Activated CD4-positive, alpha-beta T cell treated with anti-CD3 and anti-CD28 coated beads for 36 hours (primary cell): ENCODE data around the gene GPR153. TPM values are rescaled to one million over a fixed set of nuclear protein-coding genes. Genes with fewer than 3 reads are reported as not detected.

Experiments
- ATAC-seq: fragments of 200-7000 bp; cut with Tn5 transposase; one replicate; pipeline ENCODE4 v1.10.0; 2021; ENCODE audit warnings: mild to moderate bottlenecking, moderate library complexity
- CTCF ChIA-PET: fragments of 350-600 bp; sonication (Branson Sonifier 250); formaldehyde crosslinking; loops from one replicate; lab custom pipeline; 2021; ENCODE audit warnings: antibody characterized with exemption; lab: Charles Lee
- POLR2A ChIA-PET: fragments of 350-600 bp; sonication (Branson Sonifier 250); formaldehyde crosslinking; loops from one replicate; lab custom pipeline; 2021; ENCODE audit warnings: antibody characterized with exemption, inconsistent platforms; lab: Charles Lee
- DNase-seq: peaks from one replicate; pipeline ENCODE4 v3.0.0-alpha.2; 2020
- H3K27ac Mint-ChIP-seq: one replicate; pipeline ENCODE4 v1.8.0; 2021; ENCODE audit warnings: mixed read lengths
- H3K27me3 Mint-ChIP-seq: one replicate; pipeline ENCODE4 v1.8.0; 2021; ENCODE audit warnings: mixed read lengths
- H3K36me3 Mint-ChIP-seq: one replicate; pipeline ENCODE4 v1.8.0; 2021; ENCODE audit warnings: low read depth, mixed read lengths
- H3K4me1 Mint-ChIP-seq: one replicate; pipeline ENCODE4 v1.8.0; 2021; ENCODE audit warnings: mixed read lengths
- H3K4me3 Mint-ChIP-seq: one replicate; pipeline ENCODE4 v1.8.0; 2021; ENCODE audit warnings: mild to moderate bottlenecking, moderate library complexity, mixed read lengths
- H3K9me3 Mint-ChIP-seq: one replicate; pipeline ENCODE4 v1.8.0; 2021; ENCODE audit warnings: low read depth, mixed read lengths
- intact Hi-C, 2 experiments: fragments of 100-400 bp; cut with DNase I in 1 of 2; cut with micrococcal nuclease in 1 of 2; formaldehyde crosslinking; loops; one replicate each; pipeline versions ENCODE4 v1.14.2 to v1.15.1; 2022 to 2024; cut with DNase I, micrococcal nuclease
- total RNA-seq, 2 experiments: library from RNA; stranded (reverse); gene quantifications; one replicate each; pipeline ENCODE4 v1.2.3, GENCODE V29; 2021

The GPR153 gene
- total RNA-seq, 2 experiments from 2014 or later: 0.16 to 0.25 TPM

- no peaks in the 10 kb centered on the region for H3K27me3 Mint-ChIP-seq
- H3K4me1 Mint-ChIP-seq: peaks cover 41% of the 10 kb centered on the region
- peak overlapping the region; percentile 99 for H3K4me3 Mint-ChIP-seq
- ATAC-seq: no peak
- ChIA-PET POLR2A (interaction anchor here (0.6 to 1.6 kb wide), 4 partner anchors 13 to 283 kb away, joined by 3 to 4 read pairs (median 3); no protein-coding TSS in a partner anchor), CTCF (interaction anchor here (0.7 to 1.6 kb wide), 3 partner anchors 8 to 357 kb away, joined by 3 read pairs; partner anchors contain the start of gene TAS1R1)
- intact Hi-C loops: loop anchor here (2.0 to 5.0 kb wide), 2 partner anchors 171 to 405 kb away; partner anchors contain the start of gene KLHL21 (in 1 of the 2)
- H3K9me3 Mint-ChIP-seq: no peaks in the 10 kb centered on the region
- DNase-seq: no peak
- H3K36me3 Mint-ChIP-seq: peaks cover 46% of the 10 kb centered on the region
- peak overlapping the region; percentile 96 for H3K27ac Mint-ChIP-seq
These were observed 63.0 kb downstream of the GPR153 start for GRCh38 chr1:6197746-6198427.

Other genes starting within 250 kb of the GPR153 start
- gene KCNAB2, start 215.2 kb downstream of the GPR153 start, total RNA-seq: 100 to 1,000 TPM; 231 to 258 TPM
- under 1 TPM; 0.25 to 0.76 TPM for gene CHD5, start 80.8 kb downstream of the GPR153 start, total RNA-seq
- 100 to 1,000 TPM; 392 to 475 TPM for gene RPL22, start 61.5 kb downstream of the GPR153 start, total RNA-seq
- gene RNF207, start 55.0 kb downstream of the GPR153 start, total RNA-seq: 10 to 100 TPM; 13.5 to 15.2 TPM
- 10 to 100 TPM; 31.9 to 35.4 TPM for gene ICMT, start 25.1 kb downstream of the GPR153 start, total RNA-seq
- gene HES3, start 16.9 kb downstream of the GPR153 start, total RNA-seq: not detected
- 10 to 100 TPM; 93.8 to 99.2 TPM for gene ACOT7, start 132.7 kb upstream of the GPR153 start, total RNA-seq
- under 1 TPM in 1 of 2 experiments, not detected in 1; 0.05 TPM for gene HES2, start 158.8 kb upstream of the GPR153 start, total RNA-seq
- gene ESPN, start 163.7 kb upstream of the GPR153 start, total RNA-seq: under 1 TPM; 0.14 to 0.55 TPM
- 10 to 100 TPM; 57.3 to 66.7 TPM for gene TNFRSF25, start 205.1 kb upstream of the GPR153 start, total RNA-seq
- 1 to 10 TPM in 1 of 2 experiments, under 1 TPM in 1; 0.76 to 1.1 TPM for gene PLEKHG5, start 230.6 kb upstream of the GPR153 start, total RNA-seq